H9 (cell line): ENCODE data around the gene ITSN1. TPM values are rescaled to one million over a fixed set of nuclear protein-coding genes. Genes with fewer than 3 reads are reported as not detected.

Experiments used
- DNase-seq: peaks from one replicate; pipeline ENCODE4 v3.0.0-alpha.2; 2017
- H2AFZ ChIP-seq: one replicate; pipeline ENCODE4 v1.6.1; 2013; ENCODE audit warnings: mild to moderate bottlenecking, low read length, control low read depth, moderate library complexity
- H2AK5ac ChIP-seq: 2 replicates; pipeline ENCODE4 v1.6.1; 2013; ENCODE audit warnings: low read length, control low read depth, mixed read lengths; ENCODE audit not compliant: insufficient read length
- H2BK120ac ChIP-seq: one replicate; pipeline ENCODE4 v1.6.1; 2013; ENCODE audit warnings: low read depth, mild to moderate bottlenecking, low read length, control low read depth, inconsistent platforms; ENCODE audit not compliant: poor library complexity, severe bottlenecking
- H2BK12ac ChIP-seq: 2 replicates; pipeline ENCODE4 v1.6.1; 2013; ENCODE audit warnings: low read length, control low read depth, mixed read lengths, low read depth; ENCODE audit not compliant: insufficient read length
- H2BK15ac ChIP-seq: 2 replicates; pipeline ENCODE4 v1.6.1; 2013; ENCODE audit warnings: low read depth, low read length, control low read depth
- H2BK20ac ChIP-seq: one replicate; pipeline ENCODE4 v1.6.1; 2013; ENCODE audit warnings: low read depth, mild to moderate bottlenecking, low read length, control low read depth, inconsistent platforms; ENCODE audit not compliant: poor library complexity, severe bottlenecking
- H2BK5ac ChIP-seq: 2 replicates; pipeline ENCODE4 v1.6.1; 2013; ENCODE audit warnings: low read length, control low read depth, mixed read lengths; ENCODE audit not compliant: insufficient read length
- H3K14ac ChIP-seq: 2 replicates; pipeline ENCODE4 v1.6.1; 2013; ENCODE audit warnings: low read length, control low read depth; ENCODE audit not compliant: insufficient read depth
- H3K18ac ChIP-seq: 2 replicates; pipeline ENCODE4 v1.6.1; 2013; ENCODE audit warnings: low read depth, mild to moderate bottlenecking, mixed read lengths, low read length, control low read depth; ENCODE audit not compliant: insufficient read length
- H3K23ac ChIP-seq: 2 replicates; pipeline ENCODE4 v1.6.1; 2013; ENCODE audit warnings: low read length, control low read depth, mixed read lengths, low read depth; ENCODE audit not compliant: insufficient read length
- H3K23me2 ChIP-seq: 2 replicates; pipeline ENCODE4 v1.6.1; 2013; ENCODE audit warnings: low read depth, mild to moderate bottlenecking, mixed read lengths, low read length, control low read depth; ENCODE audit not compliant: insufficient read length, poor library complexity, severe bottlenecking
- H3K27ac ChIP-seq: 2 replicates; pipeline ENCODE4 v1.5.1; 2013; ENCODE audit warnings: low read length, control low read depth, mixed read lengths, low read depth; ENCODE audit not compliant: insufficient read length
- H3K27me3 ChIP-seq: 2 replicates; pipeline ENCODE4 v1.6.1; 2013; ENCODE audit warnings: low read length, control low read depth, inconsistent platforms; ENCODE audit not compliant: insufficient read depth
- H3K4ac ChIP-seq: 2 replicates; pipeline ENCODE4 v1.6.1; 2013; ENCODE audit warnings: low read depth, mild to moderate bottlenecking, control low read depth, inconsistent platforms, low read length, moderate library complexity
- H3K4me1 ChIP-seq: 2 replicates; pipeline ENCODE4 v1.6.1; 2013; ENCODE audit warnings: low read length, control low read depth, inconsistent platforms; ENCODE audit not compliant: insufficient read depth
- H3K4me2 ChIP-seq: 2 replicates; pipeline ENCODE4 v1.6.1; 2013; ENCODE audit warnings: low read length, control low read depth, mixed read lengths; ENCODE audit not compliant: insufficient read length, insufficient read depth
- H3K56ac ChIP-seq: 2 replicates; pipeline ENCODE4 v1.6.1; 2013; ENCODE audit warnings: low read depth, mild to moderate bottlenecking, mixed read lengths, low read length, control low read depth; ENCODE audit not compliant: insufficient read length
- H3K79me1 ChIP-seq: 2 replicates; pipeline ENCODE4 v1.6.1; 2013; ENCODE audit warnings: low read depth, mild to moderate bottlenecking, moderate library complexity, low read length, control low read depth, inconsistent platforms; ENCODE audit not compliant: insufficient read depth, poor library complexity, severe bottlenecking
- H3K79me2 ChIP-seq: 2 replicates; pipeline ENCODE4 v1.6.1; 2013; ENCODE audit warnings: low read length, control low read depth, inconsistent platforms; ENCODE audit not compliant: insufficient read depth
- H3K9ac ChIP-seq: 2 replicates; pipeline ENCODE4 v1.6.1; 2013; ENCODE audit warnings: low read length, control low read depth, mixed read lengths; ENCODE audit not compliant: insufficient read length; ENCODE audit errors: extremely low read depth
- H3K9me3 ChIP-seq: one replicate; pipeline ENCODE4 v1.6.1; 2013; ENCODE audit warnings: low read depth, low read length, inconsistent platforms; ENCODE audit not compliant: control insufficient read depth
- H3T11ph ChIP-seq: one replicate; pipeline ENCODE4 v1.6.1; 2013; ENCODE audit warnings: mild to moderate bottlenecking, low read length, control low read depth, inconsistent platforms
- H4K20me1 ChIP-seq: one replicate; pipeline ENCODE4 v1.6.1; 2013; ENCODE audit not compliant: control insufficient read depth, insufficient read length, insufficient read depth
- H4K5ac ChIP-seq: 2 replicates; pipeline ENCODE4 v1.6.1; 2013; ENCODE audit warnings: low read depth, mild to moderate bottlenecking, mixed read lengths, low read length, control low read depth; ENCODE audit not compliant: insufficient read length
- H4K8ac ChIP-seq: replicated peaks from 2 replicates; pipeline ENCODE4 v1.6.1; 2013; ENCODE audit warnings: low read length, control low read depth, mixed read lengths, low read depth; ENCODE audit not compliant: insufficient read length
- H4K91ac ChIP-seq: 2 replicates; pipeline ENCODE4 v1.6.1; 2013; ENCODE audit warnings: low read depth, mild to moderate bottlenecking, moderate library complexity, mixed read lengths, low read length, control low read depth; ENCODE audit not compliant: insufficient read length
- H3K27ac Mint-ChIP-seq, 3 experiments: 2 replicates in 2 of 3; 3 replicates in 1 of 3; pipeline ENCODE4 v1.8.0; 2020 to 2021; ENCODE audit warnings: mixed read lengths in 3 of 3, mild to moderate bottlenecking in 1 of 3, moderate library complexity in 1 of 3
- H3K27me3 Mint-ChIP-seq: 2 replicates; pipeline ENCODE4 v1.8.0; 2021; ENCODE audit warnings: low read depth, mild to moderate bottlenecking, moderate library complexity, mixed read lengths
- H3K36me3 Mint-ChIP-seq, 3 experiments: 2 replicates in 2 of 3; 3 replicates in 1 of 3; pipeline ENCODE4 v1.8.0; 2020 to 2021; ENCODE audit warnings: low read depth in 3 of 3, mixed read lengths in 3 of 3; ENCODE audit not compliant: insufficient read depth in 1 of 3
- H3K4me1 Mint-ChIP-seq, 2 experiments: 2 replicates each; pipeline ENCODE4 v1.8.0; 2020; ENCODE audit warnings: mixed read lengths in 2 of 2
- H3K4me3 Mint-ChIP-seq, 2 experiments: 2 replicates in 1 of 2; 3 replicates in 1 of 2; pipeline ENCODE4 v1.8.0; 2020 to 2021; ENCODE audit warnings: mild to moderate bottlenecking in 2 of 2, mixed read lengths in 2 of 2, moderate library complexity in 1 of 2
- H3K9me3 Mint-ChIP-seq, 2 experiments: 2 replicates in 1 of 2; 3 replicates in 1 of 2; pipeline ENCODE4 v1.8.0; 2020; ENCODE audit warnings: mild to moderate bottlenecking in 2 of 2, mixed read lengths in 2 of 2, moderate library complexity in 1 of 2
- WGBS: extraction: QIAGEN DNeasy Blood & Tissue Kit; methylation state at CpG from one replicate; pipeline ENCODE4 v1.1.7; 2013; ENCODE audit warnings: missing lambda C conversion rate, low lambda C conversion rate, mixed read lengths; ENCODE audit not compliant: insufficient read length; ENCODE audit errors: extremely low coverage; 5-methylcytosine and 5-hydroxymethylcytosine counted together
- total RNA-seq: library from RNA; stranded (reverse); gene quantifications from 2 replicates; pipeline ENCODE4 v1.2.1, GENCODE V29; 2021
- TF ChIP-seq, protein P1 (sequence below): fragments of 200-600 bp; sonication (generic); conservative IDR thresholded peaks from 3 replicates; pipeline ENCODE4 v1.8.0; 2021; ENCODE audit warnings: antibody characterized with exemption, mild to moderate bottlenecking

Gene ITSN1
- total RNA-seq, 1 experiment from 2014 or later, result 94.2 TPM

DNA sequence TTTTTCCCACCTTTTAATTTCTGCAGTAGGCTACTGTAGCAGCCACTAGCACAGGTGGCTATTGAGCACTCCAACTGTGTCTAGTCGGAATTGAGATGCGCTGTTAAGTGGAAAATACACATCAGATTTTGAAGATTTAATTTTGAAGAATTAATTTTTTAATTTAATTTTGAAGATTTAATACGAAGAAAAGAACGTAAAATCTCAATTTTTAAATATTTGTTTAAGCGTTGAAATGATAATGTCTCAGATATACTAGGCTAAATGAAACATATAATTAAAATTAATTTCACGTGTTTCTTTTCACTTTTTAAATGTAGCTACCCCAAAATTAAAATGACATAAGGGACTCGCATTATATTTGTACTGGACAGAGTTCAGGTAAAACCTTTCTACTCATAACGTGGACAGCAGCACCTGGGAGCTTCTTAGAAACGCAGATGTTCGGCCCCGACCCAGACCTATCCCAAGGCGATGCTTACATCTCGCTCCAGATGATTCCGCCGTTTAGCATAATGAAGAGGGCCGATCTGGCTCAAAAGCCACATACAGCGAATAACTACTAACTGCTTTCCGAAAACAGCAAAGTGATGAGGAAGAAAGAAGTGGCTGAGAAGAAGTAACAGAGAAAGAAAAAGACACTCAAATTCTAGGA lies 1.5 kb upstream of the ITSN1 start:
- H4K5ac ChIP-seq, result no peak overlapping the region
- no peaks in the 10 kb centered on the region for H3K9me3 ChIP-seq
- peaks cover 11% of the 10 kb centered on the region for H3K23me2 ChIP-seq
- H3K27ac ChIP-seq, result peak overlapping the region; percentile 49
- TF ChIP-seq, protein P1, sequence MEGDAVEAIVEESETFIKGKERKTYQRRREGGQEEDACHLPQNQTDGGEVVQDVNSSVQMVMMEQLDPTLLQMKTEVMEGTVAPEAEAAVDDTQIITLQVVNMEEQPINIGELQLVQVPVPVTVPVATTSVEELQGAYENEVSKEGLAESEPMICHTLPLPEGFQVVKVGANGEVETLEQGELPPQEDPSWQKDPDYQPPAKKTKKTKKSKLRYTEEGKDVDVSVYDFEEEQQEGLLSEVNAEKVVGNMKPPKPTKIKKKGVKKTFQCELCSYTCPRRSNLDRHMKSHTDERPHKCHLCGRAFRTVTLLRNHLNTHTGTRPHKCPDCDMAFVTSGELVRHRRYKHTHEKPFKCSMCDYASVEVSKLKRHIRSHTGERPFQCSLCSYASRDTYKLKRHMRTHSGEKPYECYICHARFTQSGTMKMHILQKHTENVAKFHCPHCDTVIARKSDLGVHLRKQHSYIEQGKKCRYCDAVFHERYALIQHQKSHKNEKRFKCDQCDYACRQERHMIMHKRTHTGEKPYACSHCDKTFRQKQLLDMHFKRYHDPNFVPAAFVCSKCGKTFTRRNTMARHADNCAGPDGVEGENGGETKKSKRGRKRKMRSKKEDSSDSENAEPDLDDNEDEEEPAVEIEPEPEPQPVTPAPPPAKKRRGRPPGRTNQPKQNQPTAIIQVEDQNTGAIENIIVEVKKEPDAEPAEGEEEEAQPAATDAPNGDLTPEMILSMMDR, result no peak
- H3K4me2 ChIP-seq, result peak overlapping the region; percentile 92
- no peak overlapping the region for H2AK5ac ChIP-seq
- H3K9ac ChIP-seq, result peak overlapping the region; percentile 88
- H2BK20ac ChIP-seq, result no peak overlapping the region
- H3K4ac ChIP-seq, result no peak overlapping the region
- peaks cover 0 to 9% (median 5%) of the 10 kb centered on the region in 3 experiments; a peak in 4 of 7 replicates for H3K36me3 Mint-ChIP-seq
- peaks cover 0 to 2% of the 10 kb centered on the region in 2 experiments; a peak in 1 of 5 replicates for H3K9me3 Mint-ChIP-seq
- H3K4me3 Mint-ChIP-seq, result peak overlapping the region; percentile 77 to 94
- 0 out of 2 replicates have a peak, but pooled peaks cover 4% of the 10 kb centered on the region for H3K4me1 ChIP-seq
- peak overlapping the region; percentile 48 for H2AFZ ChIP-seq
- peak overlapping the region; percentile 87 to 95 (median 92) for H3K27ac Mint-ChIP-seq
- no peak overlapping the region for H4K8ac ChIP-seq
- peaks cover 2% of the 10 kb centered on the region for H3K79me1 ChIP-seq
- H3K79me2 ChIP-seq, result peaks cover 24% of the 10 kb centered on the region; the same call in 1 of the 2 replicates
- H4K91ac ChIP-seq, result no peak overlapping the region
- H3T11ph ChIP-seq, result no peak overlapping the region
- 97% methylated on average over 2 of the region's 18 CpGs for WGBS
- H2BK15ac ChIP-seq, result no peak overlapping the region
- H2BK120ac ChIP-seq, result no peak overlapping the region
- H2BK12ac ChIP-seq, result no peak overlapping the region
- no peaks in the 10 kb centered on the region for H3K27me3 ChIP-seq
- H2BK5ac ChIP-seq, result no peak overlapping the region
- no peak overlapping the region for H3K56ac ChIP-seq
- H4K20me1 ChIP-seq, result no peaks in the 10 kb centered on the region
- no peak for DNase-seq
- H3K27me3 Mint-ChIP-seq, result no peaks in the 10 kb centered on the region
- peaks cover 21 to 34% of the 10 kb centered on the region in 2 experiments for H3K4me1 Mint-ChIP-seq
- no peak overlapping the region; the same call in 1 of the 2 replicates for H3K14ac ChIP-seq
- no peak overlapping the region for H3K23ac ChIP-seq
- H3K18ac ChIP-seq, result no peak overlapping the region
